ENCODE results near the gene KLHL14.
"Not testable (repeated sequence)": the region's sequence is repeated elsewhere in the genome, so short reads cannot be mapped to it uniquely, and the experiment has no call there.

Gene KLHL14

DNA sequence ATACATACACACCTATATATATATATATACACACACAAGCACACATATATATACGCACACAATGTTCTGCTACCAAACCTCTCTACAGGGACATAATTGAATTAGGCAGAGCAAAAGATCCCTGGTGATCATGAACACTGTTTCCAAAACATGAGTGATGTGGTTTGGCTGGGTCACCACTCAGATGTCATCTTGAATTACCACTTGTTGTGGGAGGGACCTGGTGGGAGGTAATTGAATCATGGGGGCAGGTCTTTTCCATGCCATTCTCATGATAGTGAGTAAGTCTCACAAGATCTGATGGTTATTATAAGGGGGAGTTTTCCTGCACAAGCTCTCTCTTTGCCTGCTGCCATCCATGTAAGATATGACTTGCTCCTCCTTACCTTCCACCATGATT is 135.2 kb downstream of the KLHL14 start:
- DNase-seq (ENCODE audit: low read depth in 2 of 2) = not testable (repeated sequence)

DNA sequence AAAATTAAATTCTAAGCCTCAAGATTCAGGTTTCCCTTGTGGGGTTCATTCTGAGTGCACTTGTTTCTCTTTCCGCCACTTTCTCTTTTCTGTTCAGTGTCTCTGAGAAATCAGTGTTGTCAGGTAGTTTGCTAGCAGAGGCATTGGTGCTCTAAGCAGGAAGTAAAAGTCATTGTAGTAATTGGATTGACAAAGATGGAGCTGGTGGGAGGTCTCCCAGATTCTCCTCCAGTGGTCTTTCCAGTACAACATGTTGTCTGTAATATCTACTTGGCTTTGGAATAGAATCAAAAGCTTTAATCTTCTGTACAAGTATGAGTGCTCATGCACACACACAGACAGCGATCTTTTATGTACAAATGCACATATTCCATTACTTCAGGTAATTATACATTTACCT is 135.6 kb downstream of the KLHL14 start:
- no peak for DNase-seq (ENCODE audit: low read depth in 2 of 2)

DNA sequence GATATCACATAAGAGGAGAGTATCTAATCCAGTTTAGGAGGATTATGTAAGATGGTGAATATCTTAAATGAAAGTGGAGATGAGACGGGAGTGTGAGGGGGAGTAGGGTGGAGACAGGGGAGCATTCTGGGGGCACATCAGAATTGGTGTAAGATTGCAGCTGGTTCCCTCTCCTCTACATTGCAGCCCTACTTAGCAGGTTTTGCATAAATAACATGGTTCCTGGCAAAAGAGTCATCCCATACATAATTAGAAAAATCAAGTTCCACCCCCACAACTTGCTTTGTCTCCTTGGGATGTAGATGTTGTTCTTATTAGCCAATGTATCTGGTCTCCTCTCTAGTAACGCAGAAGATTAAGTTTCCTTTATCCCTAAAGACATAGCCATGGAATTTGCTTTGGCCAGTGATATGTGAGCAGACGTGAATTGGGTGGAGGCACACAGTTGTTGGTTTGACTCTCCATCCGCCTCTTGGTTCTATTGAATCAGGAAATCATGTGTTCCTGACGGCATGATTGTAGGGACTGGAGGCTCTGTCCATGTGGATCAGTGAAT is 137.9 kb downstream of the KLHL14 start:
- no peak for DNase-seq (ENCODE audit: low read depth in 2 of 2)

DNA sequence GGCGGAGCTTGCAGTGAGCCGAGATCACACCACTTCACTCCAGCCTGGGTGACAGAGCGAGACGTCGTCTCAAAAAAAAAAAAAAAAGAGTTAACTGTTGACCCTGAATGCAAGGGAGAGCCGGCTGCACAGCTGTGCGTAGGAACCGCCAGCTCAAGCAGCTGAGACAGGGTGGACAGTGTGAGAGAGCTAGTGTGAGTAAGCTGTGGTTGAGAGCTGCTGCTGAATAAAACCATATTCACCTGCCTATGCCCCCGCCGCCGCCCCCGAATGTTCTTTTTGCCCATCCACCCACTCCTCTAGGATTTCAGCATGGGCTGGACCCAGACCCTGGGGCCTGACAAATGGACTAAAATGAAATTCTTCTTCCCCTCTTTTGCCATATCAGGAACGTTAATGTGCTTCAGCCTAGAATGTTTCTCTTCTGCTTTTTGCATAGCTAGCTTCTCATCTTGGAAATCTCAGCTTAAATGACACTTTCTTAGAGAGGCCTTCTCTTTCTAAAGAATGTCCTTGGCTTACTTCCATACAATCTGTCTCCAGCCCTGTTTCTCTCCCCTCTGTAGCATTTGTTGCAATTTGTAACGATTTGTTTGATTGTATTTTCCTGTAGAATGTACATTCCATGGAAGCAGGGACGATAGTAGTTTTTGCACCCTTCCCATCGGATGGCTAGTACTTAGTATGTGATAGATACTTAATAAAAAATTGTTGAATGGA is 142.7 kb downstream of the KLHL14 start:
- DNase-seq (ENCODE audit: low read depth in 2 of 2) = no peak

DNA sequence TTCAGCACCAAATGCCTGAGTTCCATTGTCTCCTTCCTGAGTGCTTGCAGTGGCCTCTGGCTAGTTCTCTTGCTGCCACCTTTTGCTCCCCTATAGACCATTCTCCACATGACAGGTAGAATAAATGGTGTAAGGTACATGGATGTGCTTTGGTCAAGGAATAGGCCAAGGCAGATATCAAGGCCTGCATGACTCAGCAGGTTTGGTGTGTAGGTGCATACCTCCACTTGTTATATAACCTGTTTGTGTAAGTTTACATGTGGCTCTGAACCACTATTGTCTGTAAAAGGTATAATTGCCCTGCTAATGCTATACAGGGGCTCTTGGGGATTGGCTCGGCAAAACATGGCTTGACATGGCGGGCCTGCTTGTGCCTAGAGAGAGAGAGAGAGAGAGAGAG is 143.5 kb downstream of the KLHL14 start:
- no peak for DNase-seq (ENCODE audit: low read depth in 2 of 2)

DNA sequence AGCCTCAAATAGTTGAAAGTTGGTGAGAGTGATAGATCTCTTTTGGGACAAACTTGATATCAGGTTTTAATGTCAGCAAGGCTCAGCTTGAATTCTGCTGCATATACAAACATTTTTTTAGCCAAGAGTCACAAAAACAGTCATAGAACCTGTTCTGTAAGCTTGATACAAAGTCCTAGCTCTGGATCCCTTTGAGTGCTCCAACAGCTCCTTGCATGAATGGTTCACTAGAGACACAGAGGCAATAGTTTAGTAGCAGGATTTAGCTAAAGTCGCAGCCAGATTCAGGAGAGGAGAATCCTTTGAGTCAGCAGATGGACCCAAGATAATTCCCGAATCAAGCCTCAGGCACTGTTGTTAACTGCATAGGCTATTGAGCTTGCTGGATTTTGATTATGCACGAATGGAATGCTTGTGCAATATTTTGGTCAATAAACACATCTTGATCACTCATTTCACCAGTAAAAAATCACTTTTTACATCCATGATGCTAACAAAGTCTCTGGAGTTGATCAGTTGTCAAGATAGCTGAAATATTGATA is 148.6 kb downstream of the KLHL14 start:
- no peak for DNase-seq (ENCODE audit: low read depth in 2 of 2)

DNA sequence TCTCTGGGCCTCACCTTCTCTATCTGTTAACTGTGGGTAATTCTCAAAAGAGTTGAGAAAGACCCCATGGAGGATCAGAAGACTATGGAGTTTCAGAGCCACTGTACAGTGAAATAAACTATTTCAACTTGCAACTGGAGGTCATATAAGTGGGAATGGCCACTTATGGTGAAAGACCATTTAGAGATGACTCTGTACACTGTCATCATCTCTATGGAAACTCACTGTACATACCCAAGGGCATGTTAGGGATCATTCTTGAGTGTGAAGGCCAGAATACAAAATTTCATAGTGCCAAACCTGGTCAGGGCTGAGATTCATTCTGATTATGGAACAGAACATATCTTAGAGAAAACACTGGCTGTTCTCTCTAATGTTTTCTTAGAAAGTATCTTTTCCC is 149.3 kb downstream of the KLHL14 start:
- no peak for DNase-seq (ENCODE audit: low read depth in 2 of 2)
